Measurements from ENCODE around the gene PLA2G4B. TPM values are rescaled to one million over a fixed set of nuclear protein-coding genes. Genes with fewer than 3 reads are reported as not detected.
"Not testable (repeated sequence)": the region's sequence is repeated elsewhere in the genome, so short reads cannot be mapped to it uniquely, and the experiment has no call there.

PLA2G4B gene
- total and polyA plus RNA-seq, 7 donors: 0.92 to 6.5 (median 3.4) TPM; not detected in 1

GRCh38 chr15:41827290-41827879, 11.3 kb upstream of the PLA2G4B start:
- TF ChIP-seq POLR2AphosphoS5 (IDR thresholded peaks at IDR 0.05) (peak in 2 of 4 donors; percentile 14 to 15), EP300 (IDR thresholded peaks at IDR 0.05) (no peak)
- H3K27me3 ChIP-seq: no peaks in the 10 kb centered on the region
- peaks cover 5 to 46% (median 20%) of the 10 kb centered on the region in 4 donors for H3K36me3 ChIP-seq
- peaks cover 0 to 21% (median 18%) of the 10 kb centered on the region in 4 donors for H3K4me1 ChIP-seq
- 2 to 4% methylated on average over 37 of the region's 37 CpGs for WGBS, 2 donors
- H3K27ac ChIP-seq: peak overlapping the region; percentile 79 to 90 (median 87)
- H3K9me3 ChIP-seq: no peaks in the 10 kb centered on the region
- peak overlapping the region; percentile 54 to 84 (median 70) for H3K4me3 ChIP-seq
- DNase-seq: peak; percentile 74
- intact Hi-C loops (cut with DNase I): no loop called here

- peaks cover 0 to 21% (median 18%) of the 10 kb centered on the region in 4 donors for H3K4me1 ChIP-seq
- H3K36me3 ChIP-seq: peaks cover 4 to 40% (median 14%) of the 10 kb centered on the region in 4 donors
- DNase-seq: peak; percentile 97
- no peaks in the 10 kb centered on the region for H3K27me3 ChIP-seq
- intact Hi-C loops (cut with DNase I): loop anchor here (1.0 to 2.0 kb wide), 2 partner anchors 54 to 145 kb away; partner anchors contain the start of genes EHD4 and MAPKBP1
- H3K27ac ChIP-seq: peak within 1 kb of the TSS; percentile 79 to 90 (median 87)
- H3K9me3 ChIP-seq: no peaks in the 10 kb centered on the region
- 1% methylated on average over 66 of the region's 66 CpGs for WGBS, 2 donors
- peak within 1 kb of the TSS; percentile 54 to 84 (median 70) for H3K4me3 ChIP-seq
- peak; percentile 48 to 61 for TF ChIP-seq POLR2A (IDR thresholded peaks at IDR 0.05)
- TF ChIP-seq EP300 (IDR thresholded peaks at IDR 0.05): no peak
- peak; percentile 86 to 93 (median 88) for TF ChIP-seq POLR2AphosphoS5 (IDR thresholded peaks at IDR 0.05)
Measured at GRCh38 chr15:41827880-41828806, 10.5 kb upstream of the PLA2G4B start, which contains the start of gene JMJD7. Gene JMJD7 (plus strand): TSS chr15:41828092. CDS start chr15:41828125, 33 bp downstream.

- TF ChIP-seq CTCF (IDR thresholded peaks at IDR 0.05) (no peak), EP300 (IDR thresholded peaks at IDR 0.05) (no peak), POLR2AphosphoS5 (IDR thresholded peaks at IDR 0.05) (no peak), POLR2A (IDR thresholded peaks at IDR 0.05) (no peak)
- Histone ChIP-seq H3K27me3 (no peaks in the 10 kb centered on the region), H3K9me3 (no peaks in the 10 kb centered on the region), H3K27ac (peak overlapping the region; percentile 79 to 90 (median 87)), H3K4me3 (peak overlapping the region; percentile 54 to 84 (median 70)), H3K4me1 (peaks cover 0 to 21% (median 18%) of the 10 kb centered on the region in 4 donors), H3K36me3 (peaks cover under 1 to 34% (median 11%) of the 10 kb centered on the region in 4 donors)
- intact Hi-C loops (cut with DNase I): loop anchor here (1.0 to 2.0 kb wide), 2 partner anchors 54 to 144 kb away; partner anchors contain the start of genes EHD4 and MAPKBP1
- WGBS, 2 donors: 7 to 25% methylated on average over 6 of the region's 6 CpGs
- DNase-seq: no peak
Measured at GRCh38 chr15:41828807-41829141, 9.9 kb upstream of the PLA2G4B start.

GRCh38 chr15:41829959-41830646, 8.5 kb upstream of the PLA2G4B start:
- intact Hi-C loops (cut with DNase I): loop anchor here (2.0 kb wide), 1 partner anchor 143 kb away; the partner anchor contains the start of gene EHD4
- no peak overlapping the region for H3K4me3 ChIP-seq
- H3K27ac ChIP-seq: no peak overlapping the region
- H3K4me1 ChIP-seq: peaks cover 0 to 21% (median 18%) of the 10 kb centered on the region in 4 donors
- no peaks in the 10 kb centered on the region for H3K27me3 ChIP-seq
- peaks cover 0 to 25% (median 3%) of the 10 kb centered on the region in 4 donors for H3K36me3 ChIP-seq
- no peak for DNase-seq
- no peak for TF ChIP-seq POLR2AphosphoS5 (IDR thresholded peaks at IDR 0.05)
- TF ChIP-seq POLR2A (IDR thresholded peaks at IDR 0.05): no peak
- TF ChIP-seq CTCF (IDR thresholded peaks at IDR 0.05): no peak
- no peak for TF ChIP-seq EP300 (IDR thresholded peaks at IDR 0.05)
- WGBS, 2 donors: 96% methylated on average over 13 of the region's 13 CpGs
- no peaks in the 10 kb centered on the region for H3K9me3 ChIP-seq

- H3K27me3 ChIP-seq; intact Hi-C loops (cut with DNase I); H3K27ac ChIP-seq; H3K9me3 ChIP-seq; H3K4me3 ChIP-seq; DNase-seq: not testable (repeated sequence)
- peaks cover 0 to 19% (median 2%) of the 10 kb centered on the region in 4 donors for H3K36me3 ChIP-seq
- 43 to 87% methylated on average over 4 of the region's 4 CpGs for WGBS, 2 donors
- H3K4me1 ChIP-seq: peaks cover 0 to 21% (median 18%) of the 10 kb centered on the region in 4 donors
Measured at GRCh38 chr15:41831291-41831690, 7.4 kb upstream of the PLA2G4B start.

All from sigmoid colon (tissue), 7 donors.